ENCODE measurements around the gene FAM241A.
"Not testable (repeated sequence)": the region's sequence is repeated elsewhere in the genome, so short reads cannot be mapped to it uniquely, and the experiment has no call there.

FAM241A gene

GRCh38 chr4:112145326-112145789, at the start of gene FAM241A:
TSS of gene FAM241A (plus strand) at chr4:112145454. CDS start at chr4:112145581, 127 bp downstream.
- no peak for DNase-seq

GRCh38 chr4:112098841-112099530, 46.3 kb upstream of the FAM241A start:
- no peak for DNase-seq

GRCh38 chr4:112099701-112100297, 45.5 kb upstream of the FAM241A start:
- DNase-seq: peak; percentile 2

GRCh38 chr4:112102875-112103370, 42.3 kb upstream of the FAM241A start:
- no peak for DNase-seq

GRCh38 chr4:112105201-112105969, 39.9 kb upstream of the FAM241A start:
- no peak for DNase-seq

- no peak for DNase-seq
Measured at GRCh38 chr4:112109360-112110058, 35.7 kb upstream of the FAM241A start.

- DNase-seq: no peak
Measured at GRCh38 chr4:112110059-112110425, 35.2 kb upstream of the FAM241A start.

GRCh38 chr4:112111306-112111705, 33.9 kb upstream of the FAM241A start:
- DNase-seq: no peak

- not testable (repeated sequence) for DNase-seq
Measured at GRCh38 chr4:112112095-112112494, 33.2 kb upstream of the FAM241A start.

GRCh38 chr4:112112590-112113170, 32.6 kb upstream of the FAM241A start:
- no peak for DNase-seq

- no peak for DNase-seq
Measured at GRCh38 chr4:112113864-112114263, 31.4 kb upstream of the FAM241A start.

- DNase-seq: no peak
Measured at GRCh38 chr4:112114452-112114851, 30.8 kb upstream of the FAM241A start.

GRCh38 chr4:112118742-112119352, 26.4 kb upstream of the FAM241A start:
- DNase-seq: no peak

- no peak for DNase-seq
Measured at GRCh38 chr4:112119353-112119783, 25.9 kb upstream of the FAM241A start.

- DNase-seq: no peak
Measured at GRCh38 chr4:112120021-112120420, 25.2 kb upstream of the FAM241A start.

- no peak for DNase-seq
Measured at GRCh38 chr4:112125416-112125815, 19.8 kb upstream of the FAM241A start.

- no peak for DNase-seq
Measured at GRCh38 chr4:112127048-112127637, 18.1 kb upstream of the FAM241A start.

- no peak for DNase-seq
Measured at GRCh38 chr4:112127803-112128202, 17.5 kb upstream of the FAM241A start.

GRCh38 chr4:112128452-112128851, 16.8 kb upstream of the FAM241A start:
- no peak for DNase-seq

GRCh38 chr4:112130906-112131305, 14.3 kb upstream of the FAM241A start:
- no peak for DNase-seq

- DNase-seq: no peak
Measured at GRCh38 chr4:112136551-112136950, 8.7 kb upstream of the FAM241A start.

GRCh38 chr4:112138538-112138937, 6.7 kb upstream of the FAM241A start:
- no peak for DNase-seq
